Body of pancreas (tissue), 4 donors: Measurements from ENCODE around the gene CEP170.

Source experiments
- POLR2A ChIP-seq, 3 donors: fragments of 450-650 bp; IDR thresholded peaks; one replicate each; pipeline ENCODE4 v1.6.1; 2016; ENCODE audit warnings: antibody characterized with exemption in 3 of 3, mild to moderate bottlenecking in 2 of 3
- TF ChIP-seq, protein P1 (sequence below), 7 experiments: fragments of 450-650 bp in 4 of 7; fragments of 200-600 bp in 3 of 7; sonication (generic) in 3 of 7; IDR thresholded peaks; one replicate each; pipeline ENCODE4 v1.5.1; 2016 to 2019; ENCODE audit warnings: antibody characterized with exemption in 7 of 7

DNA sequence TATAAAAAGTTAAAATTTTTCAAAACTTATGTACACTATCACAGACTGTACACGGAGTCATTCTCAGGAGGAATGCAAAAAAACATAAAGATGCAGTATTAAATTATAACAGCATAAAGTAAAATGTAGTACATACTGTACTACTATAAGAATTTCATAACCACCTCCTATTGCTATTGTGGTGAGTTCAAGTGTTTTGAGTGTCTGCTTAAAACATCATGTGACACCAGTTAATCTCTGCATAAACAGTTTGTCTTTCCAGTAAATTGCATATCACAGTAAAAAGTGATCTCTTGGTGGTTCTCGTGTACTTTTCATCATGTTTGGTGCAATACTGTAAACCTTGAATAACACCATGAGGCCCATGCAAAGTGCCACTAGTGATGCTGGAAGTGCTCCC lies 46.0 kb upstream of the CEP170 start:
- TF ChIP-seq, protein P1, sequence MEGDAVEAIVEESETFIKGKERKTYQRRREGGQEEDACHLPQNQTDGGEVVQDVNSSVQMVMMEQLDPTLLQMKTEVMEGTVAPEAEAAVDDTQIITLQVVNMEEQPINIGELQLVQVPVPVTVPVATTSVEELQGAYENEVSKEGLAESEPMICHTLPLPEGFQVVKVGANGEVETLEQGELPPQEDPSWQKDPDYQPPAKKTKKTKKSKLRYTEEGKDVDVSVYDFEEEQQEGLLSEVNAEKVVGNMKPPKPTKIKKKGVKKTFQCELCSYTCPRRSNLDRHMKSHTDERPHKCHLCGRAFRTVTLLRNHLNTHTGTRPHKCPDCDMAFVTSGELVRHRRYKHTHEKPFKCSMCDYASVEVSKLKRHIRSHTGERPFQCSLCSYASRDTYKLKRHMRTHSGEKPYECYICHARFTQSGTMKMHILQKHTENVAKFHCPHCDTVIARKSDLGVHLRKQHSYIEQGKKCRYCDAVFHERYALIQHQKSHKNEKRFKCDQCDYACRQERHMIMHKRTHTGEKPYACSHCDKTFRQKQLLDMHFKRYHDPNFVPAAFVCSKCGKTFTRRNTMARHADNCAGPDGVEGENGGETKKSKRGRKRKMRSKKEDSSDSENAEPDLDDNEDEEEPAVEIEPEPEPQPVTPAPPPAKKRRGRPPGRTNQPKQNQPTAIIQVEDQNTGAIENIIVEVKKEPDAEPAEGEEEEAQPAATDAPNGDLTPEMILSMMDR (IDR thresholded peaks at IDR 0.05) = no peak
- TF ChIP-seq POLR2A (IDR thresholded peaks at IDR 0.05) = no peak
